Smooth muscle cell (in vitro differentiated cells): ENCODE measurements around the gene BTBD19. TPM values are rescaled to one million over a fixed set of nuclear protein-coding genes. Genes with fewer than 3 reads are reported as not detected.

Source experiments
- DNase-seq: peaks from one replicate; lab custom pipeline; 2025; ENCODE audit not compliant: unreplicated experiment; lab: John Stamatoyannopoulos, UW
- H2AFZ ChIP-seq: fragments of 200-600 bp; sonication (generic); 2 replicates; pipeline ENCODE4 v1.6.0; 2016; ENCODE audit warnings: antibody characterized with exemption, low read depth, mild to moderate bottlenecking
- H3F3A ChIP-seq: fragments of 200-600 bp; sonication (generic); 2 replicates; pipeline ENCODE4 v1.6.0; 2017; ENCODE audit warnings: antibody characterized with exemption, low read depth
- H3K27ac ChIP-seq: fragments of 200-600 bp; sonication (generic); 2 replicates; pipeline ENCODE4 v1.5.1; 2016; ENCODE audit warnings: low read depth, mild to moderate bottlenecking
- H3K27me3 ChIP-seq: fragments of 200-600 bp; sonication (generic); 2 replicates; pipeline ENCODE4 v1.6.1; 2016; ENCODE audit warnings: low read depth, mild to moderate bottlenecking
- H3K36me3 ChIP-seq: fragments of 200-600 bp; sonication (generic); 2 replicates; pipeline ENCODE4 v1.5.1; 2016; ENCODE audit warnings: low read depth
- H3K4me1 ChIP-seq: fragments of 200-600 bp; sonication (generic); 2 replicates; pipeline ENCODE4 v1.5.1; 2016; ENCODE audit warnings: low read depth
- H3K4me2 ChIP-seq: fragments of 200-600 bp; sonication (generic); 2 replicates; pipeline ENCODE4 v1.6.0; 2016; ENCODE audit warnings: mild to moderate bottlenecking
- H3K4me3 ChIP-seq: fragments of 200-600 bp; sonication (generic); 2 replicates; pipeline ENCODE4 v1.5.1; 2016; ENCODE audit warnings: mild to moderate bottlenecking
- H3K79me2 ChIP-seq: fragments of 200-600 bp; sonication (generic); 2 replicates; pipeline ENCODE4 v1.6.0; 2016; ENCODE audit warnings: low read depth, mild to moderate bottlenecking
- H3K9ac ChIP-seq: fragments of 200-600 bp; sonication (generic); 2 replicates; pipeline ENCODE4 v1.6.0; 2016; ENCODE audit warnings: low read depth
- H3K9me3 ChIP-seq: fragments of 200-600 bp; sonication (generic); replicated peaks from 2 replicates; pipeline ENCODE4 v1.5.1; 2016; ENCODE audit warnings: low read depth
- H4K20me1 ChIP-seq: fragments of 200-600 bp; sonication (generic); 2 replicates; pipeline ENCODE4 v1.6.0; 2016; ENCODE audit warnings: low read depth
- WGBS: methylation state at CpG from one replicate; pipeline ENCODE4 v1.1.7; 2016; ENCODE audit warnings: low lambda C conversion rate; 5-methylcytosine and 5-hydroxymethylcytosine counted together
- polyA plus RNA-seq: library from polyadenylated mRNA; unstranded; fragments of >200 nt; fragmentation: Nextera tagmentation; extraction: Ambion mirVana; gene quantifications from 2 replicates; pipeline ENCODE4 v1.2.1, GENCODE V29; 2016
- small RNA-seq: library from RNA; depleted of rRNA; stranded (forward); fragments of <200 nt; gene quantifications from one replicate; pipeline ENCODE3, GENCODE V24; 2014
- total RNA-seq: library from RNA; depleted of rRNA; stranded (reverse); fragments of >200 nt; gene quantifications from 2 replicates; pipeline ENCODE4 v1.2.3, GENCODE V29; 2014
- TF ChIP-seq, protein P1 (sequence below): fragments of 200-600 bp; sonication (generic); IDR thresholded peaks from 2 replicates; pipeline ENCODE4 v1.5.1; 2017; ENCODE audit warnings: borderline replicate concordance, mild to moderate bottlenecking, antibody characterized with exemption; ENCODE audit not compliant: insufficient read depth, poor library complexity, severe bottlenecking

BTBD19 gene
- total and polyA plus RNA-seq, 2 experiments from 2014 or later = 11.0 to 11.9 TPM

DNA sequence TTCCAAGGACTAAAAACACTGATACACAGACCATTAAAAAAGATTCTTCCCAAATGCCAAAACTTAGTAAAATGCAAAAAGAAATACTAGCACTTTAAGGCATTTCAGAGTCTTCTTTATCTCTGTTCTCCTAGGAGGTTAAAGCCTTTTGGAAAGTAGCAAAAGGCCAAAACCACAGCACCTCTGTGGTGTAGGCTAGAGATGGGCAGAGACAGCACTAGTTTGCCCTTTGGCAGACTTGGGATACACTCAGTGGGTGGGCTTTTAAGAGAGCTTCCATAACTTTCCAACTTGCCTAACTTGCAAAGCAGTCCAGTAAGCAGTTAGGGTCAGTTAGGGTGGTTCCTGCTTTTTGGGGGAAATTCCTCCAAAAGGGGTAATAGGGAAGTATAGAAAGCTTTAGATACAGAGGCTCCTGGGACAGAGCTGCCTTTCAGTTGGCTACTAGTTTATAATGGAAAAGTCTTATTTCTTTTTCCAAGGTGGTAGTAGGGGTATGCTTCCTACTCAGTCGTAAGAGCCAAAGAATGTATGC is 52.6 kb downstream of the BTBD19 start:
- H2AFZ ChIP-seq = no peak overlapping the region
- no peak overlapping the region for H3K4me3 ChIP-seq
- H3K4me2 ChIP-seq = peak overlapping the region; percentile 27
- no peaks in the 10 kb centered on the region for H3K36me3 ChIP-seq
- TF ChIP-seq, protein P1, sequence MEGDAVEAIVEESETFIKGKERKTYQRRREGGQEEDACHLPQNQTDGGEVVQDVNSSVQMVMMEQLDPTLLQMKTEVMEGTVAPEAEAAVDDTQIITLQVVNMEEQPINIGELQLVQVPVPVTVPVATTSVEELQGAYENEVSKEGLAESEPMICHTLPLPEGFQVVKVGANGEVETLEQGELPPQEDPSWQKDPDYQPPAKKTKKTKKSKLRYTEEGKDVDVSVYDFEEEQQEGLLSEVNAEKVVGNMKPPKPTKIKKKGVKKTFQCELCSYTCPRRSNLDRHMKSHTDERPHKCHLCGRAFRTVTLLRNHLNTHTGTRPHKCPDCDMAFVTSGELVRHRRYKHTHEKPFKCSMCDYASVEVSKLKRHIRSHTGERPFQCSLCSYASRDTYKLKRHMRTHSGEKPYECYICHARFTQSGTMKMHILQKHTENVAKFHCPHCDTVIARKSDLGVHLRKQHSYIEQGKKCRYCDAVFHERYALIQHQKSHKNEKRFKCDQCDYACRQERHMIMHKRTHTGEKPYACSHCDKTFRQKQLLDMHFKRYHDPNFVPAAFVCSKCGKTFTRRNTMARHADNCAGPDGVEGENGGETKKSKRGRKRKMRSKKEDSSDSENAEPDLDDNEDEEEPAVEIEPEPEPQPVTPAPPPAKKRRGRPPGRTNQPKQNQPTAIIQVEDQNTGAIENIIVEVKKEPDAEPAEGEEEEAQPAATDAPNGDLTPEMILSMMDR = no peak
- no peak for DNase-seq
- H3K79me2 ChIP-seq = no peaks in the 10 kb centered on the region
- no peak overlapping the region for H3K27ac ChIP-seq
- no peaks in the 10 kb centered on the region for H3K4me1 ChIP-seq
- no peaks in the 10 kb centered on the region for H3K27me3 ChIP-seq
- H3K9me3 ChIP-seq = no peaks in the 10 kb centered on the region
- H3F3A ChIP-seq = no peaks in the 10 kb centered on the region
- 47% methylated on average over 1 of the region's 1 CpG for WGBS
- H3K9ac ChIP-seq = no peak overlapping the region
- H4K20me1 ChIP-seq = no peaks in the 10 kb centered on the region

DNA sequence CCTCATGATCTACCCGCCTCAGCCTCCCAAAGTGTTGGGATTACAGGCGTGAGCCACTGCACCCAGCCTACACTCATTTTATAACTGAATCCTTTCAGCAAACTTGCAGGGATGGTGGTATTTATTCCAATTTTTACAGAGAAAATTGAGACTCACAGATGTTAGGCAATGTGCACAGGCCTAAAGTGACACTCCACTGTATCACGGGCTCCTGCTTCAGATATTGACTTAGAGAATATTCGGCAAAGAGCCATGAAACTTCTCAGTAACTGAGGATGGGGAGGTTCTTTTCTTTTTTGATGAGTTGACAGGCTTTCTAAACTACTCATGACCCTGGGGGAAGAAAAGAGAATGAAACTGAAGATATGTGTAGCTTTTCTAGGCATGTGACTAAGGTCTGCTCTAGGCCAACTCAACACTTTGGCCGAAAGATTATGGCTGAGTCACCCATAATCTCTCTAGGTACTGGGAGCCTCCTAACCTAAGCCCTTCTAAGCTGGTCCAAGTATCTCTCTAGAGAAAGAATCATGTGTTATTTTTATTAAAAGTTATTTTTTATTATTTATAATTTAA is 54.6 kb downstream of the BTBD19 start:
- TF ChIP-seq, protein P1 = no peak
- H3K9ac ChIP-seq = no peak overlapping the region
- no peak overlapping the region for H3K27ac ChIP-seq
- H3K79me2 ChIP-seq = no peaks in the 10 kb centered on the region
- DNase-seq = no peak
- H3K4me3 ChIP-seq = no peak overlapping the region
- H4K20me1 ChIP-seq = no peaks in the 10 kb centered on the region
- H3K27me3 ChIP-seq = no peaks in the 10 kb centered on the region
- H2AFZ ChIP-seq = no peak overlapping the region
- H3K4me1 ChIP-seq = no peaks in the 10 kb centered on the region
- no peaks in the 10 kb centered on the region for H3K9me3 ChIP-seq
- no peak overlapping the region for H3K4me2 ChIP-seq
- no peaks in the 10 kb centered on the region for H3F3A ChIP-seq
- no peaks in the 10 kb centered on the region for H3K36me3 ChIP-seq
- WGBS = 87% methylated on average over 5 of the region's 5 CpGs

Small RNAs within 50 kb of the gene (small RNA-seq; reads per million reads assigned to genes)
- gene AL136380.1 (not detected), gene SNORD38A (208 reads per million, percentile 99 among the genes with 10 or more reads in this experiment), gene SNORD38B (not detected), gene SNORD46 (5,349 reads per million, percentile 100 among the genes with 10 or more reads in this experiment), gene SNORD55 (not detected)

Other genes starting within 250 kb of the BTBD19 start
- 8.1 and 8.6 TPM in 2 replicates for gene TMEM53, start 134.0 kb upstream of the BTBD19 start, total RNA-seq
- gene TMEM53, start 134.0 kb upstream of the BTBD19 start, polyA plus RNA-seq = 13.0 and 15.5 TPM in 2 replicates
- gene ARMH1, start 133.8 kb upstream of the BTBD19 start, total RNA-seq = 1.5 and 4.8 TPM in 2 replicates
- gene ARMH1, start 133.8 kb upstream of the BTBD19 start, polyA plus RNA-seq = 8.3 and 10.1 TPM in 2 replicates
- not detected in 2 replicates for gene RNU5D-1, start 77.4 kb upstream of the BTBD19 start, total RNA-seq
- gene RNU5D-1, start 77.4 kb upstream of the BTBD19 start, polyA plus RNA-seq = not detected in 2 replicates
- 5.7 and 9.2 TPM in 2 replicates for gene KIF2C, start 68.7 kb upstream of the BTBD19 start, total RNA-seq
- 6.8 and 8.5 TPM in 2 replicates for gene KIF2C, start 68.7 kb upstream of the BTBD19 start, polyA plus RNA-seq
- gene RPS8, start 33.0 kb upstream of the BTBD19 start, total RNA-seq = 2,002 and 2,330 TPM in 2 replicates
- 478 and 530 TPM in 2 replicates for gene RPS8, start 33.0 kb upstream of the BTBD19 start, polyA plus RNA-seq
- gene BEST4, start 20.4 kb upstream of the BTBD19 start, total RNA-seq = 0.54 TPM in 1 of 2 replicates, not detected in the other
- gene BEST4, start 20.4 kb upstream of the BTBD19 start, polyA plus RNA-seq = 0.78 and 0.89 TPM in 2 replicates
- gene PLK3, start 8.1 kb upstream of the BTBD19 start, total RNA-seq = 26.2 and 42.0 TPM in 2 replicates
- 39.7 and 71.6 TPM in 2 replicates for gene PLK3, start 8.1 kb upstream of the BTBD19 start, polyA plus RNA-seq
- 1.1 and 2.0 TPM in 2 replicates for gene DYNLT4, start 1.2 kb upstream of the BTBD19 start, total RNA-seq
- gene DYNLT4, start 1.2 kb upstream of the BTBD19 start, polyA plus RNA-seq = 1.6 and 5.8 TPM in 2 replicates
- gene PTCH2, start 34.7 kb downstream of the BTBD19 start, total RNA-seq = 0.22 TPM in 1 of 2 replicates, not detected in the other
- gene PTCH2, start 34.7 kb downstream of the BTBD19 start, polyA plus RNA-seq = 0.43 and 2.0 TPM in 2 replicates
- 22.0 and 29.8 TPM in 2 replicates for gene EIF2B3, start 178.1 kb downstream of the BTBD19 start, total RNA-seq
- 24.2 and 26.9 TPM in 2 replicates for gene EIF2B3, start 178.1 kb downstream of the BTBD19 start, polyA plus RNA-seq
- gene HECTD3, start 202.8 kb downstream of the BTBD19 start, total RNA-seq = 22.1 and 22.7 TPM in 2 replicates
- 34.6 and 41.7 TPM in 2 replicates for gene HECTD3, start 202.8 kb downstream of the BTBD19 start, polyA plus RNA-seq
- 53.7 and 82.4 TPM in 2 replicates for gene UROD, start 203.7 kb downstream of the BTBD19 start, total RNA-seq
- gene UROD, start 203.7 kb downstream of the BTBD19 start, polyA plus RNA-seq = 122 and 123 TPM in 2 replicates